Endothelial cell of umbilical vein (primary cell): ENCODE data around the gene RASL10A.

Experiments used
- EZH2 ChIP-seq: IDR thresholded peaks from 2 replicates; pipeline ENCODE4 v1.6.1; 2012; ENCODE audit warnings: borderline replicate concordance, low read depth, mild to moderate bottlenecking, moderate library complexity, low read length, inconsistent platforms; ENCODE audit not compliant: severe bottlenecking
- GATA2 ChIP-seq: IDR thresholded peaks from 2 replicates; pipeline ENCODE4 v1.7.0; 2011; ENCODE audit warnings: low read depth, mild to moderate bottlenecking, moderate library complexity, mixed read lengths, low read length; ENCODE audit not compliant: insufficient read length, insufficient read depth
- JUN ChIP-seq: IDR thresholded peaks from 2 replicates; pipeline ENCODE4 v1.6.1; 2011; ENCODE audit warnings: borderline replicate concordance, low read depth; ENCODE audit not compliant: insufficient read length, insufficient read depth
- POLR2A ChIP-seq: IDR thresholded peaks from 2 replicates; pipeline ENCODE4 v1.6.1; 2012; ENCODE audit warnings: low read depth, mild to moderate bottlenecking, control low read depth, low read length
- TF ChIP-seq, protein P1 (sequence below), 2 donors: IDR thresholded peaks; 1 replicate in 1 of 2; 2 replicates in 1 of 2; pipeline ENCODE4 v1.5.1; 2011; ENCODE audit warnings: low read length in 2 of 2, mild to moderate bottlenecking in 2 of 2, moderate library complexity in 2 of 2, control low read depth in 1 of 2, inconsistent platforms in 1 of 2, low read depth in 1 of 2; ENCODE audit not compliant: insufficient read depth in 1 of 2; ENCODE audit errors: extremely low read depth in 1 of 2

DNA sequence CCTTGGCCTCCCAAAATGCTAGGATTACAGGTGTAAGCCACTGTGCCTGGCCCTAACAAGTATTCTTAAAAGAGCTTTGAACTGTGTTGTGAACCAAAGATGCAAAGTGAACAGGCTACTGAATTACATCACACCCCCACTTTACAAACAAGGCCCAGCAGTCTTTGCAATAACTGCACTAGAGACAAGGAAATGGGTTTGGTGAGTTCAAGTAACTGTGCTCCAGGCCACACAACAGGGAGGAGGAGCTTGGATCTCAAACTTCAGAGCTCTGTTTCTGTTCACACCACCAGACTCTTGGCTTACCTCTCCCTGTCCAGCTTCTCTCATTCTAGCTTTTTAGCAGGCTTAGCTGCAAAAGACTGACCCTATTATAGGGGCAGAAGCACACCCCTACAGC is 30.4 kb upstream of the RASL10A start:
- TF ChIP-seq EZH2: no peak
- no peak for TF ChIP-seq POLR2A
- TF ChIP-seq, protein P1, sequence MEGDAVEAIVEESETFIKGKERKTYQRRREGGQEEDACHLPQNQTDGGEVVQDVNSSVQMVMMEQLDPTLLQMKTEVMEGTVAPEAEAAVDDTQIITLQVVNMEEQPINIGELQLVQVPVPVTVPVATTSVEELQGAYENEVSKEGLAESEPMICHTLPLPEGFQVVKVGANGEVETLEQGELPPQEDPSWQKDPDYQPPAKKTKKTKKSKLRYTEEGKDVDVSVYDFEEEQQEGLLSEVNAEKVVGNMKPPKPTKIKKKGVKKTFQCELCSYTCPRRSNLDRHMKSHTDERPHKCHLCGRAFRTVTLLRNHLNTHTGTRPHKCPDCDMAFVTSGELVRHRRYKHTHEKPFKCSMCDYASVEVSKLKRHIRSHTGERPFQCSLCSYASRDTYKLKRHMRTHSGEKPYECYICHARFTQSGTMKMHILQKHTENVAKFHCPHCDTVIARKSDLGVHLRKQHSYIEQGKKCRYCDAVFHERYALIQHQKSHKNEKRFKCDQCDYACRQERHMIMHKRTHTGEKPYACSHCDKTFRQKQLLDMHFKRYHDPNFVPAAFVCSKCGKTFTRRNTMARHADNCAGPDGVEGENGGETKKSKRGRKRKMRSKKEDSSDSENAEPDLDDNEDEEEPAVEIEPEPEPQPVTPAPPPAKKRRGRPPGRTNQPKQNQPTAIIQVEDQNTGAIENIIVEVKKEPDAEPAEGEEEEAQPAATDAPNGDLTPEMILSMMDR (IDR thresholded peaks at IDR 0.05; ENCODE audit: extremely low read depth in 1 of 2, insufficient read depth in 1 of 2, low read depth in 1 of 2, low read length in 2 of 2): no peak
- no peak for TF ChIP-seq JUN
- TF ChIP-seq GATA2: no peak
